GM21526 (cell line): Measurements from ENCODE around the gene LYPD3.
A peak's percentile ranks its signal among the peaks of the same experiment; 100 is the strongest.

Source experiments
- ATAC-seq: cut with Tn5 transposase; IDR thresholded peaks from one replicate; pipeline ENCODE4 v1.9.1; 2021; ENCODE audit warnings: moderate library complexity; ENCODE audit not compliant: unreplicated experiment, low FRiP score

Gene LYPD3

DNA sequence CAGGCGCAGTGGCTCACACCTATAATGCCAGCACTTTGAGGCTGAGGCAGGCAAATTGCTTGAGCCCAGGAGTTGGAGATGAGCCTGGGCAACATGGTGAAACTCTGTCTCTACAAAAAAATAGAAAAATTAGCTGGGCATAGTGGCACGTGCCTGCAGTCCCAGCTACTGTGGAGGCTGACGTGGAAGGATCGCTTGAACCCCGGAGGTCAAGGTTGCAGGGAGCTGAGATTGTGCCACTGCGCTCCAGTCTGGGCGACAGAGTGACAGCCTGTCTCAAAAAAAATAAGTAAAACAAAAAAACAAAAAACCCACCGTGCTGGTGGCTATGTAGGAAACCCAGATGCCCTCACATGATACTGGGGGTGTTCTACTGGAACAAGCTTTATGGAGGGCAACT is 22.8 kb upstream of the LYPD3 start:
- ATAC-seq: no peak

GRCh38 chr19:43486412-43486811 is 21.0 kb upstream of the LYPD3 start:
- ATAC-seq: no peak

DNA sequence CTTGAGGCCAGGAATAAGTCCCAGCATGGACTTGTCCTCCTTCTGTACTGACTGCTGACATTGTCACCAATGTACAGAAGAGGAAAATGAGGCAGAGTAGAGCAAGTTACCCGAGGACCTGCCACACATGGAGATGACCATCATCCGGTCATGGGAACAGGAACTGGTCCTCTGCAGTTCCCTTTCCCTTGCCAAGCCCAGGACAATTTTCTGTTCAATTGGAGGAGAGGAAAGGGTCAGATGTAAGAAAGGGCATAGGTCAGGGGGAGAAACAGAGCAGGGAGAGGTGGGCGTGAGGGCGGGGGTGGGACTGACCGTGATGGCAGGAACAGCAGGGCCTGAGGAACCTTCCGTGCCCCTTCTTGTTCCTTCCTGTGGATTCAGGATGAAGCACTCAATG is 20.5 kb upstream of the LYPD3 start:
- no peak for ATAC-seq

- no peak for ATAC-seq
Measured at GRCh38 chr19:43483281-43483680, 17.9 kb upstream of the LYPD3 start.

DNA sequence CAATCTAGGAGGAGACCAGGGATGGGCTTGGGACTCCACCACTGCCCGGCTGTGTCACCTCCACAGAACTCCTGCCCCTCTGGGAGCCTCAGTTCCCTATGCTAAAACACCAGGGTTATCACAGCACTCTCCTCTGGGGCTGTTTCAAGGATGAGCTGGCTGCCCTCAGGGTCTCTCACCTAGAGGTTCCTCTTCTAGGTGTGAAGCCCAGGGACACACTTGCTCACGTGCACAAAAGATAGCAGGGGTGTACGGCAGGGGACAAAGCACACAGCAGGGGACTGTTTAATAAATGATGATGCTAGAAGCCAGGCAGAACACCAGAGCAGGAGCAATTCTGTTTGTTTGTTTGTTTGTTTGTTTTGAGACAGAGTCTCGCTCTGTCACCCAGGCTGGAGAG is 16.8 kb upstream of the LYPD3 start:
- ATAC-seq: no peak

DNA sequence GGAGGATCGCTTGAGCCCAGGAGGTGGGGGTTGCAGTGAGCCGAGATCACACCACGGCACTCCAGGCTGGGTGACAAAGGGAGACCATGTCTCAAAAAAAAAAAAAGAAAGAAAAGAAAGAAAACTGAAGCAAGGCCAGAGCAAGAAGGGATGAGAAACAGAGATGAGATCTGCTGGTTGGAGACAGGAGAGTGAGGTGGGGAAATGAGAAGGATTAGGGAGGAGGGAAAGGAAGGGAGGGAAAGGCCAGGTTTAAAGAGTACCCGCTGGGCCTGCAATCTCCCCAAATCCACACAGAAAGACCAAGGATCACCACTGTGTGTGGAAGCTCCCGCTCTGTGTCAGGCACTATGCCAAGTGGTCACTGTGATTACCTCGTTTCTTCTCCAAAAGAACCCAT is 16.3 kb upstream of the LYPD3 start:
- no peak for ATAC-seq

DNA sequence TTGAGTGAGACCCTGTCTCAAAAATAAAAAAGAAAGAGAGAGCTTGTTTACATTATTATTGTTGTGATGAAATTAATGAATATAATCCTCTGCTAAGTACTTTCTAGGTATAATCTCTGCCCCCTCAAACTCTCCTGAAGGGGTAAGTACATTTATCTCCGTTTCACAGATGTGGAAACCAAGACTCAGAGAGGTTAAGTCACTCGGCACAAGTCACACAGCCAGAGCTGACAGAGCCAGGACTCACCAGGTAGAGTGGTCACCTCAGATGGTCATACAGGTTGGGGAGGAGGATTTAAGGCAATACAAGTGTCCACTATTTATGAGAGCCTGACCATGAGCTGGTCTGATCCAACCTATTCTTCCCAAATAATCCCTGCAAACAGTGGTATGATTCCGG is 15.2 kb upstream of the LYPD3 start:
- ATAC-seq: no peak

- ATAC-seq: no peak
Measured at GRCh38 chr19:43479961-43480561, 14.7 kb upstream of the LYPD3 start.

DNA sequence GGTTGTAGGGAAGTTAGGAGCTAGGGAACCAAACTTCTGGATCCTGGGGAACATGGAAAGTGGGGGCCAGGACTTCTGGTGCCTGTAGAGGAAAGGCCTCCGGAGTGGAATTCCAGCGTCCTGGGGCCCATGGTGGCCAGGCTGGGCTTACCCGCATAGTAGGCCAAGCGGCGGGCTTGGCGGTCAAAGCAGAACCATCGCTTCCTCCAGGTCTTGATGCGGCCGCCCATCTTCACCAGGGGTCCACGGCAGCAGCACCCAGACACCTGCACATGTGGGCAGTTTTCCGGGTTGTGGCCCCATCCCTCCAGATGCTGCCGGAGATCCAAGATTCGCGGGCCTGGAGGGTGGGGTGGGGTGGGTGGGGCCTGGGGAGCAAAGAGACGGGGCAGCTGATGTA is 13.8 kb upstream of the LYPD3 start:
- no peak for ATAC-seq

DNA sequence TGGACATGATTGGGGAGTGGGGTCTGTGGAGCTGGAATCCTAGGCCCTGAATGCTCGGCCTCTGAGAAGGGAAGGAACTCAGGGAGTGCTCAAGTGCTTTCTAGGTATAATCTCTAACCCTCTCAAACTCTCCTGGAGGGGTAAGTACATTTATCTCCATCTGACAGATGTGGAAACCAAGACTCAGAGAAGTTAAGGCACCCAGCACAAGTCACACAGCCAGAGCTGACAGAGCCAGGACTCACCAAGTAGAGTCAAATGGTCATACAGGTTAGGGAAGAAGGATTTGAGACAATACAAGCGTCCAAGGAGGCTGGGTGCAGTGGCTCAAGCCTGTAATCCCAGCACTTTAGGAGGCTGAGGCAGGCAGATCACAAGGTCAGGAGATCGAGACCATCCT is 12.9 kb upstream of the LYPD3 start:
- no peak for ATAC-seq

- no peak for ATAC-seq
Measured at GRCh38 chr19:43476606-43477005, 11.2 kb upstream of the LYPD3 start.

DNA sequence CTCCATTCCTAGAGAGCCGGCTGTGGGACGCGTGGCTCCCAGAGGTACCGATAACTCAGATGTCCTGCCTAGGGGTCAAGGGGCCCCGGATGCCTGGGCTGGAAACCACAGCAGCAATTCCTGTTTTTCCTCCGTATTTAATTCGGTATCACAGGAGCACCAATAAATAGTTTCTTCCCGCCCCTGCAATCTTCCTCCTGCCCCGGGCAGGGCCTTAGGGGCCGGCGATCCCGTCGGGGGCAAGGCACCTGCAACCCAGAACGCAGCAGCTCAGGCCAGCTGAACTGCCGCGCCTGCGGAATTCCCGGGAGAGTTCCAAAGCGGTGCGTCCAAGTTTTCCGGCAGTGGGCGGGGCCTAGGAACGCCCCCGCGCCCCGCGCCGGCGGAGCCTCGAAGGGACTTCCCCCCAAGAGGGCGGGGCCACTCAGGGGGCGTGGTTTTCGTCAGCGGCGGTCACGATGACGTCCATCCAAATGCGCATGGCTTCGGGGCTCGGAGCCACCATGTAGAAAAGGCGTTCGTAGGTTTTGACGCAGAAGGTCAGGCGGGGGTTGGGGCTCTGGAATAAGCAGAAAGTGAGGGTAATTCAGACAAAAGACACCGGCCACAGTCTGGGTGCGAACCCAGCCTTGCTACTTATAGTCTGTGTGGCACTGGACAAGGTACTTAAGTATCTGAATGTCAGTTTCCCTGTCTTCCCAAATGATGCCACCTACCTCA is 9.7 kb upstream of the LYPD3 start:
- ATAC-seq: no peak

DNA sequence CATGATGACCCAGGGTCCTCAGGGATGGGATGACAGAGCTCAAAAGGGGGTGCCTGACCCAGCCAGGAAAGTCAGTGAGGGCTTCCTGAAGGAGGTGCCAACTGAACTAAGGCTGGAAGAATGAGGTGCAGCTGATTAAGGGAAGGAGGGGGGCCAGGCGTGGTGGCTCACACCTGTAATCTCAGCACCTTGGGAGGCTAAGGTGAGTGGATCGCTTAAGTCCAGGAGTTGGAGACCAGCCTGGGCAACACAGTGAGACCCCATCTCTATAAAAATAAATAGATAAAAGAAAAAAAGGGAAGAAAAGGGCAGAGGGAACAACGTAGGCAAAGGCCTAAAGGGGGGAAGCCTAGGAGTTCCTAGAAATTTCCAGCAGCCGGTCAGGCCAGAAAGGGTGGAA is 9.1 kb upstream of the LYPD3 start:
- ATAC-seq: no peak

- ATAC-seq: no peak
Measured at GRCh38 chr19:43471091-43471490, 5.7 kb upstream of the LYPD3 start.

DNA sequence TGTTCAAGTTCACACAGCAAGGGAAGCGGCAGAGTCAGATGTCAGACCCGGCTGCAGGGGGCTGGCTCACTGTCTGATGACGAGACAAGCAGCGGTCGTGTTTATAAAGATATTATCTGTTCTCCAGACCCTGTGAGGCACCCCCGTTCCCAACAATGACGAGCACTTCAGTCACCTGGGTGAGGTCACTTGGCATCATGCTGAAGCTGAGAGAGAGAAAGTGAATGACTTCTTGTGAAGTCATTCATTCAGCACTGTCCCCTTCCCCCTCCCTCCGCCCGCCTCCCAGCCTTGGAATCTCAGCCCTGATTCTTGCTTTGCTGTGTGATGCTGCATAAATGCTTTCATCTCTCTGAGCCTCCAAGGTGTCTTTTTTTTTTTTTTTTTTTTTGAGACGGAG is 4.9 kb upstream of the LYPD3 start:
- no peak for ATAC-seq

DNA sequence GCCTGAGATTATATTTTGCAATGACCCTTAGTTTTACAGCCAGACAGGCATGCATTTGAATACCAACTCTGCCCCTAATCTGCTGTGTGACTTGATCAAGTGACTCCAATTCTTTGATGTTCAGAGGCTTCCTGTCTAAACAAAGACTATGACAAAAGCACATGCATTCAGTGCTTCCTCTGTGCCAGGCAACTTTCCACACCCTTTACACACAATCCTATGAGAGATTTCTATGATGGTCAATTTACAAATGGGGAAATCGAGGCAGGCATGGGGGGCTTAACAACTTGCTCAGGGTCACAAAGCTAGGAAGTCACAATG is 3.7 kb upstream of the LYPD3 start:
- ATAC-seq: no peak

DNA sequence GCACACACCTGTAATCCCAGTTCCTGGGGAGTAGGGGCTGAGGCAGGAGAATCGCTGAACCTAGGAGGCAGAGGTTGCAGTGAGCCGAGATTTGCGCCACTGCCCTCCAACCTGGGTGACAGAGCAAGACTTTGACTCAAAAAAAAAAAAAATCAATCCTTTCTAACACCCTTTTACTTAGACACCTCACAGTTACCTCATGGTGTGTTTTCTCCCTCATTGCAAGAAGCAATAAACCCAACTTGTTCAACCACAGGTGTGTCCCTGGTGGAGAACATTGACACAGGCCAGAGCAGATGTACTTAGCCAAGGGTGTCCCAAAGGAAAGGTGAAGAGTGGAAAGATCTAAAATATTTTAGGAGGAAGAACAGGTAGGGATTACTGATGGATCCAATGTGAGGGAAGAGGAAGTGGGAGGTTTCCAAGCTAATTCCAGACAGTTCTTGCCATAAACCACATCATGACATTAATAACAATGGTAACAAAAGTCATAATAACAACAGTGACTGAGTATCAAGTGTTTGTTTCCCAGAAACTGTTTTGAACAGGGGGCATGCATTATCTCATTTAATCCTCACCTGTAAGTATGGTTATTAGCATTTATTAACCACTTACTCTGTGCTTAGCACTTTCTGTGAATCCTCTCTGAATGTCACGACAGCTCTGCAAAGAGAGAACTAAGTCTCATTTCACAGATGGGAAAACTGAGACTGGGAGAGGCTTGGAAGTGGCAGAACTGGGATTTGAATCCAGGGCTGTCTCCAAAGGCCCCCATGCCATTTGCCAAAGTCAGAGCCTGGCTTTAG is 3.1 kb upstream of the LYPD3 start:
- no peak for ATAC-seq

DNA sequence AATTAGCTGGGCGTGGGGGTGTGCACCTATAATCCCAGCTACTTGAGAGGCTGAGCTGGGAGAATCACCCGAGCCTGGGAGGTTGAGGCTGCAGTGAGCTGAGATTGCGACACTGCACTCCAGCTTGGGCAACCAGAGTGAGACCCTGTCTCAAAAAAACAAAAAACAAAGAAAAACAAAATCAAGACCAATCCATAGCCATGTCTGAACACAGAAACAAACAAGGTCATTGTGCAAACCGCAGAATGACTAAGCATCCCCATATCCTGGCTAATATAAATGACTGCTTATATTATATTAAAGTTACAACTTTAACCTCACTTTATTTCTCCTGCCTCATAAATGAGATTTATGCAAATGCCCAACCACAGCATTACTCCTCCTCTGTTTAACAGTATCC is 2.3 kb upstream of the LYPD3 start:
- no peak for ATAC-seq

DNA sequence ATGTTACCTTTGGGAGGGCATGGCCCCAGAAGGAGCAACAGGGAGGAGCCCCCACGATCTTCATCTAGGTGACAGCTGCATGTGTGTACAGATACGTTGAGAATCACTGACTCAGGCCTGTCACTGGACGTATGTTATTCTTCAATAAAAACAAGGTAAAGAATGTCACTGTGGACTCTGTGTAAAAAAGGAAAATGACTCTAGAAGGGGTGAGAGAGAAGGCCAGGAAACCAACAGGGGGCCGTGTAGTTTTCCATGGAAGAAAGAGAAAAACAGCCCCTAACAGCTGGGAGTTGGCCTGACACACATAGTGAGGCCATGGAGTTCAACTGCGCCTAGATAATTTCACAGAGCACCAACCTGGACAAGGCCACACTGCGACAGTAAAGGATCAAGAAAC is 1.9 kb upstream of the LYPD3 start:
- no peak for ATAC-seq

- no peak for ATAC-seq
Measured at GRCh38 chr19:43466793-43467192, 1.4 kb upstream of the LYPD3 start.

DNA sequence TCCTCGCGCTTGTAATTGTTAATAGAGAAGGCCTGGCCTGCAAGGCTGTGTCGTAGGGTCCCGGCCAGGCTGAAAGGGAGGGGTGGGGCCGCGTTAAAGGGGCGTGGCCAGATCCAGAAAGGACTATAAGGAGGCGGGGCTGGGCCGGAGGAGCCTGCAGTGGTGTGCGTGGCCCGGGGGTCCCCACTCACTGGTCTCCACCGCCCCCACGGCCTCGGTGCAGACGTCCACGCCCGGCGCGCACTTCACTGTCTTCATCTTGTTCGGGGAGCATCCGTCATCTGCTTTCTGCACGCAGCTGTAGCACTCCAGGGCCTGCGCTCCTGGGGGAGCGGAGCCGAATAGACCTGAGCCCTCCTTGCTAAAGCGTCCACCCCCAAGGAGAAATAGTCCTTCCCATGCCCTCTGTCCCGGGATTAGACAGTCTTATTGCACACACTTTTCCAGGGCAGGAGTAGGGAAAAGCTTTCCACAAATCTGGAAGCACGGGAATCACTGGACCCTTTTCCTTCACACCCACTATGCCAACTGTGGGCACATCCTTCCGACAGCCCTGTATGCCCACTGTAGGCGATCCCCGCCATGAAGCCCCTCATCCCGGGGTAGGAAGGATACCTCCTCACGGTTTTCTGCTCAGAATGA is 1.2 kb downstream of the LYPD3 start:
- peak; percentile 27 for ATAC-seq
